Neural progenitor cell (in vitro differentiated cells): ENCODE measurements around the gene TNNI3.

Experiments used
- CTCF ChIP-seq: fragments of 200-600 bp; sonication (generic); IDR thresholded peaks from 2 replicates; pipeline ENCODE4 v1.5.1; 2017; ENCODE audit warnings: antibody characterized with exemption, mild to moderate bottlenecking
- EZH2phosphoT487 ChIP-seq: fragments of 200-600 bp; sonication (generic); IDR thresholded peaks from 2 replicates; pipeline ENCODE4 v1.6.1; 2017; ENCODE audit warnings: antibody characterized with exemption

- TF ChIP-seq CTCF (no peak), EZH2phosphoT487 (no peak)
These were observed 50.9 kb downstream of the TNNI3 start for GRCh38 chr19:55106591-55106990.
